Stomach (tissue), 9 donors: ENCODE data around the gene DAB1. TPM values are rescaled to one million over a fixed set of nuclear protein-coding genes. Genes with fewer than 3 reads are reported as not detected.

Experiments
- DNase-seq, 2 donors: peaks; one replicate each; pipeline versions ENCODE4 v3.0.0 to v3.0.0-alpha.2; 2013 to 2019
- H3K27ac ChIP-seq, 5 donors: fragments of 200-600 bp in 4 of 5; sonication (generic) in 4 of 5; one replicate each; pipeline ENCODE4 v1.5.1; 2013 to 2019; ENCODE audit warnings: mild to moderate bottlenecking in 1 of 5, moderate library complexity in 1 of 5
- H3K27me3 ChIP-seq, 3 donors: fragments of 200-600 bp; sonication (generic); one replicate each; pipeline ENCODE4 v1.5.1; 2017 to 2019; ENCODE audit warnings: mixed run types in 1 of 3
- H3K36me3 ChIP-seq, 4 donors: fragments of 200-600 bp; sonication (generic); 1 replicate in 3 of 4; 2 replicates in 1 of 4; pipeline ENCODE4 v1.5.1; 2016 to 2019
- H3K4me1 ChIP-seq, 4 donors: fragments of 200-600 bp; sonication (generic); one replicate each; pipeline ENCODE4 v1.5.1; 2016 to 2019
- H3K4me3 ChIP-seq, 4 donors: fragments of 200-600 bp; sonication (generic) in 3 of 4; one replicate each; pipeline ENCODE4 v1.5.1; 2016 to 2019; ENCODE audit warnings: mild to moderate bottlenecking in 1 of 4
- H3K9me3 ChIP-seq, 4 donors: fragments of 200-600 bp; sonication (generic); one replicate each; pipeline ENCODE4 v1.5.1; 2016 to 2019
- EP300 ChIP-seq: sonication (generic); formaldehyde crosslinking; IDR thresholded peaks from one replicate; pipeline ENCODE4 v1.6.1; 2017; ENCODE audit warnings: antibody characterized with exemption
- POLR2A ChIP-seq, 4 donors: fragments of 450-650 bp; IDR thresholded peaks; one replicate each; pipeline ENCODE4 v1.6.1; 2016; ENCODE audit warnings: antibody characterized with exemption in 4 of 4, control low read depth in 2 of 4, mild to moderate bottlenecking in 1 of 4, moderate library complexity in 1 of 4
- POLR2AphosphoS5 ChIP-seq, 3 donors: sonication (generic); formaldehyde crosslinking; IDR thresholded peaks; one replicate each; pipeline ENCODE4 v1.6.1; 2016; ENCODE audit warnings: antibody characterized with exemption in 3 of 3
- WGBS, 5 donors: extraction: QIAGEN DNeasy Blood & Tissue Kit in 3 of 5; methylation state at CpG; one replicate each; pipeline versions ENCODE4 v1.1.5 to v1.1.7; 2013 to 2018; 5-methylcytosine and 5-hydroxymethylcytosine counted together
- intact Hi-C: fragments of 100-400 bp; cut with DNase I; formaldehyde crosslinking; loops from one replicate; pipeline ENCODE4 v1.15.1; 2023; ENCODE audit warnings: low total_unique reads
- polyA plus RNA-seq, 3 donors: library from polyadenylated mRNA; stranded (reverse); fragments of 200-250 nt; gene quantifications; one replicate each; pipeline ENCODE4 v1.2.3, GENCODE V29; 2013
- total RNA-seq, 5 donors: library from RNA; depleted of rRNA; stranded (reverse); fragments of >200 nt; gene quantifications; one replicate each; pipeline versions ENCODE4 v1.1.0 to v1.2.3, GENCODE V29; 2014 to 2016
- TF ChIP-seq, protein P1 (sequence below), 7 experiments: fragments of 450-650 bp in 4 of 7; fragments of 200-600 bp in 3 of 7; sonication (generic) in 3 of 7; IDR thresholded peaks; one replicate each; pipeline ENCODE4 v1.5.1; 2016 to 2019; ENCODE audit warnings: antibody characterized with exemption in 7 of 7, control low read depth in 2 of 7, mild to moderate bottlenecking in 1 of 7
- donor health status: healthy with polysubstance abuse.
- donor health status: Bipolar disorder and iron deficiency.
- donor health status: healthy.

The DAB1 gene
- total and polyA plus RNA-seq, 8 donors: under 0.01 to 3.5 (median 0.61) TPM; not detected in 1

DNA sequence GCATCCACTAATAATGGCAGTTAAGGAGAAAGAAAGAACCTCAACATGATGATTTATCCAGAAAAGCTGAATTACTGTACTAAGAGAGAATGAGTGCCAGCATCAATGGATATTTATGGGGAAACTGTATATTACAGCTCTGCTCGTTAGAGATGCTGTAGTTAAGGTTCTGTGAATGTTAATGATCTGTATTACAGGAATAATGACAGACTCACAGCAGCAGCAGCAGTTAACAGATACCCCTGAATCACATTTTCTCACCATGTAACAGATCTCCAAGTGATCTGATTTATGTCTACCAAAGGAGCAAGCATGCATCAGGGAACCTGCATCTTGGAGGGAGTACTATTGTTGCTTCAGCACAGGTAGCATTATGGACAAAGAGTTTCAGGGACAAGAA lies 377.4 kb downstream of the DAB1 start:
- no peak overlapping the region for H3K27ac ChIP-seq
- no peak for DNase-seq
- WGBS, 5 donors: 56 to 79% (median 58%) methylated on average over 1 of the region's 1 CpG
- H3K36me3 ChIP-seq: no peaks in the 10 kb centered on the region
- no peak for TF ChIP-seq POLR2A (IDR thresholded peaks at IDR 0.05)
- TF ChIP-seq, protein P1, sequence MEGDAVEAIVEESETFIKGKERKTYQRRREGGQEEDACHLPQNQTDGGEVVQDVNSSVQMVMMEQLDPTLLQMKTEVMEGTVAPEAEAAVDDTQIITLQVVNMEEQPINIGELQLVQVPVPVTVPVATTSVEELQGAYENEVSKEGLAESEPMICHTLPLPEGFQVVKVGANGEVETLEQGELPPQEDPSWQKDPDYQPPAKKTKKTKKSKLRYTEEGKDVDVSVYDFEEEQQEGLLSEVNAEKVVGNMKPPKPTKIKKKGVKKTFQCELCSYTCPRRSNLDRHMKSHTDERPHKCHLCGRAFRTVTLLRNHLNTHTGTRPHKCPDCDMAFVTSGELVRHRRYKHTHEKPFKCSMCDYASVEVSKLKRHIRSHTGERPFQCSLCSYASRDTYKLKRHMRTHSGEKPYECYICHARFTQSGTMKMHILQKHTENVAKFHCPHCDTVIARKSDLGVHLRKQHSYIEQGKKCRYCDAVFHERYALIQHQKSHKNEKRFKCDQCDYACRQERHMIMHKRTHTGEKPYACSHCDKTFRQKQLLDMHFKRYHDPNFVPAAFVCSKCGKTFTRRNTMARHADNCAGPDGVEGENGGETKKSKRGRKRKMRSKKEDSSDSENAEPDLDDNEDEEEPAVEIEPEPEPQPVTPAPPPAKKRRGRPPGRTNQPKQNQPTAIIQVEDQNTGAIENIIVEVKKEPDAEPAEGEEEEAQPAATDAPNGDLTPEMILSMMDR (IDR thresholded peaks at IDR 0.05): no peak
- no peak for TF ChIP-seq POLR2AphosphoS5 (IDR thresholded peaks at IDR 0.05)
- no peak for TF ChIP-seq EP300
- H3K4me3 ChIP-seq: no peak overlapping the region
- intact Hi-C loops: no loop called here
- H3K4me1 ChIP-seq: no peaks in the 10 kb centered on the region
- no peaks in the 10 kb centered on the region for H3K27me3 ChIP-seq
- H3K9me3 ChIP-seq: no peaks in the 10 kb centered on the region

DNA sequence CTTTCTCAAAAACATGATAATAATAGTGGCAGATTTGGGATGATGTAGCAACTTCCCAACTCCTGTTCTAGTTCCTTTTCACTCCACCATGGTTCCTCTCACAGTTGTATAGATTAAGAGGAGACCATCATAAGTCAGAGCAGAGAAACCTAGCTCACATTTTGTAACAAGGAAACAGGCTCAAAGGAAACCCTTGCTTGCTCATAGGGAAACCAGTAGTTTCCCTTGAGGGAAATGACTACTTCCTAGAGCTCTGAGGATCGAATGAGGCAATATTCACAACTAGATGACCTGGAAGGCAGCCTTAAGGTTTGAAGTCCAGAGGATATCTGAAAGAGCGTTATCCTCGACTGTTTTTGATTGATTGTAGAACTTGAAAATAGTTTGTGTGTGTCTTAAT lies 382.0 kb downstream of the DAB1 start:
- H3K27ac ChIP-seq: no peak overlapping the region
- no peaks in the 10 kb centered on the region for H3K36me3 ChIP-seq
- DNase-seq: no peak
- TF ChIP-seq, protein P1 (IDR thresholded peaks at IDR 0.05): no peak
- no peak for TF ChIP-seq POLR2A (IDR thresholded peaks at IDR 0.05)
- no peak for TF ChIP-seq EP300
- H3K9me3 ChIP-seq: no peaks in the 10 kb centered on the region
- 70 to 78% (median 75%) methylated on average over 3 of the region's 3 CpGs for WGBS, 5 donors
- H3K4me3 ChIP-seq: no peak overlapping the region
- no peaks in the 10 kb centered on the region for H3K27me3 ChIP-seq
- intact Hi-C loops: no loop called here
- no peaks in the 10 kb centered on the region for H3K4me1 ChIP-seq

GRCh38 chr1:57040811-57041210 lies 383.0 kb downstream of the DAB1 start:
- no peak overlapping the region for H3K27ac ChIP-seq
- no peaks in the 10 kb centered on the region for H3K9me3 ChIP-seq
- 78 to 86% (median 79%) methylated on average over 2 of the region's 2 CpGs for WGBS, 5 donors
- intact Hi-C loops: no loop called here
- no peak for DNase-seq
- no peaks in the 10 kb centered on the region for H3K27me3 ChIP-seq
- H3K4me1 ChIP-seq: no peaks in the 10 kb centered on the region
- no peaks in the 10 kb centered on the region for H3K36me3 ChIP-seq
- no peak for TF ChIP-seq POLR2AphosphoS5 (IDR thresholded peaks at IDR 0.05)
- TF ChIP-seq POLR2A (IDR thresholded peaks at IDR 0.05): no peak
- TF ChIP-seq, protein P1 (IDR thresholded peaks at IDR 0.05): no peak
- no peak for TF ChIP-seq EP300
- H3K4me3 ChIP-seq: no peak overlapping the region

GRCh38 chr1:57036641-57037579 lies 386.9 kb downstream of the DAB1 start:
- WGBS, 5 donors: 68 to 75% (median 70%) methylated on average over 4 of the region's 4 CpGs
- no peak for DNase-seq
- no peak overlapping the region for H3K4me3 ChIP-seq
- no peaks in the 10 kb centered on the region for H3K4me1 ChIP-seq
- intact Hi-C loops: no loop called here
- TF ChIP-seq, protein P1 (IDR thresholded peaks at IDR 0.05): no peak
- TF ChIP-seq POLR2AphosphoS5 (IDR thresholded peaks at IDR 0.05) (no peak), EP300 (no peak), POLR2A (IDR thresholded peaks at IDR 0.05) (no peak)
- H3K27me3 ChIP-seq: no peaks in the 10 kb centered on the region
- H3K27ac ChIP-seq: no peak overlapping the region
- H3K36me3 ChIP-seq: no peaks in the 10 kb centered on the region
- no peaks in the 10 kb centered on the region for H3K9me3 ChIP-seq
